Effector memory CD8-positive, alpha-beta T cell (primary cell): ENCODE results near the gene RAC2.

Source experiments
- ATAC-seq: fragments of 150-1000 bp; cut with Tn5 transposase; replicated peaks from 2 replicates; pipeline ENCODE4 v1.10.0; 2021; ENCODE audit warnings: mild to moderate bottlenecking, moderate library complexity
- DNase-seq, 3 experiments: peaks; one replicate each; pipeline ENCODE4 v3.0.0; 2021
- H3K27ac Mint-ChIP-seq, 2 donors: one replicate each; pipeline ENCODE4 v1.8.0; 2022; ENCODE audit warnings: mild to moderate bottlenecking in 2 of 2, mixed read lengths in 2 of 2, moderate library complexity in 2 of 2
- H3K27me3 Mint-ChIP-seq, 2 donors: one replicate each; pipeline ENCODE4 v1.8.0; 2022; ENCODE audit warnings: mixed read lengths in 2 of 2
- H3K36me3 Mint-ChIP-seq: one replicate; pipeline ENCODE4 v1.8.0; 2022; ENCODE audit warnings: mild to moderate bottlenecking, moderate library complexity, mixed read lengths; ENCODE audit not compliant: insufficient read depth
- H3K4me1 Mint-ChIP-seq, 2 donors: one replicate each; pipeline ENCODE4 v1.8.0; 2022; ENCODE audit warnings: low read depth in 2 of 2, mixed read lengths in 2 of 2
- H3K4me3 Mint-ChIP-seq, 2 donors: one replicate each; pipeline ENCODE4 v1.8.0; 2022; ENCODE audit warnings: mild to moderate bottlenecking in 2 of 2, mixed read lengths in 2 of 2, moderate library complexity in 2 of 2
- H3K9me3 Mint-ChIP-seq, 2 donors: one replicate each; pipeline ENCODE4 v1.8.0; 2022; ENCODE audit warnings: mixed read lengths in 2 of 2

RAC2 gene

GRCh38 chr22:37211866-37212173 lies 32.2 kb downstream of the RAC2 start:
- Mint-ChIP-seq H3K36me3 (no peaks in the 10 kb centered on the region), H3K9me3 (no peaks in the 10 kb centered on the region), H3K4me1 (peaks cover 0 to 6% of the 10 kb centered on the region in 2 donors), H3K27ac (peak overlapping the region in 1 of 2 donors; percentile 24), H3K4me3 (no peak overlapping the region), H3K27me3 (no peaks in the 10 kb centered on the region)
- DNase-seq = no peak
- no peak for ATAC-seq

GRCh38 chr22:37211075-37211865 lies 32.8 kb downstream of the RAC2 start:
- no peak overlapping the region for H3K4me3 Mint-ChIP-seq

GRCh38 chr22:37210041-37210803 lies 33.8 kb downstream of the RAC2 start:
- H3K27me3 Mint-ChIP-seq = no peaks in the 10 kb centered on the region
- no peak for ATAC-seq
- H3K27ac Mint-ChIP-seq = no peak overlapping the region
- H3K9me3 Mint-ChIP-seq = no peaks in the 10 kb centered on the region
- no peak for DNase-seq
- peaks cover 0 to 6% of the 10 kb centered on the region in 2 donors for H3K4me1 Mint-ChIP-seq
- no peak overlapping the region for H3K4me3 Mint-ChIP-seq
- H3K36me3 Mint-ChIP-seq = no peaks in the 10 kb centered on the region

More at GRCh38 chr22:37211075-37211865, 32.8 kb downstream of the RAC2 start:
- Mint-ChIP-seq H3K27ac (no peak overlapping the region), H3K36me3 (no peaks in the 10 kb centered on the region), H3K4me1 (peaks cover 0 to 6% of the 10 kb centered on the region in 2 donors), H3K27me3 (no peaks in the 10 kb centered on the region), H3K9me3 (no peaks in the 10 kb centered on the region)
- no peak for DNase-seq
- ATAC-seq = no peak

- H3K4me1 Mint-ChIP-seq = peaks cover 0 to 6% of the 10 kb centered on the region in 2 donors
- H3K36me3 Mint-ChIP-seq = no peaks in the 10 kb centered on the region
Observed at GRCh38 chr22:37209140-37209845, 34.8 kb downstream of the RAC2 start.

GRCh38 chr22:37208401-37209139 lies 35.5 kb downstream of the RAC2 start:
- peak overlapping the region in 1 of 2 donors; percentile 35 for H3K27ac Mint-ChIP-seq
- no peaks in the 10 kb centered on the region for H3K27me3 Mint-ChIP-seq
- no peaks in the 10 kb centered on the region for H3K36me3 Mint-ChIP-seq
- ATAC-seq (no peak), DNase-seq (no peak)
- H3K4me1 Mint-ChIP-seq = peaks cover 4 to 6% of the 10 kb centered on the region in 2 donors
- H3K9me3 Mint-ChIP-seq = no peaks in the 10 kb centered on the region
- no peak overlapping the region for H3K4me3 Mint-ChIP-seq

More at GRCh38 chr22:37209140-37209845, 34.8 kb downstream of the RAC2 start:
- Mint-ChIP-seq H3K9me3 (no peaks in the 10 kb centered on the region), H3K27me3 (no peaks in the 10 kb centered on the region), H3K27ac (no peak overlapping the region), H3K4me3 (no peak overlapping the region)
- DNase-seq (no peak), ATAC-seq (no peak)

- Mint-ChIP-seq H3K27me3 (no peaks in the 10 kb centered on the region), H3K36me3 (no peaks in the 10 kb centered on the region), H3K27ac (no peak overlapping the region), H3K4me3 (no peak overlapping the region), H3K4me1 (peaks cover 4 to 6% of the 10 kb centered on the region in 2 donors), H3K9me3 (no peaks in the 10 kb centered on the region)
- ATAC-seq = no peak
- no peak for DNase-seq
Observed at GRCh38 chr22:37207981-37208380, 36.1 kb downstream of the RAC2 start.

- peaks cover 4% of the 10 kb centered on the region in 2 donors for H3K4me1 Mint-ChIP-seq
- DNase-seq = no peak
- H3K36me3 Mint-ChIP-seq = no peaks in the 10 kb centered on the region
- no peak for ATAC-seq
- no peaks in the 10 kb centered on the region for H3K27me3 Mint-ChIP-seq
- no peak overlapping the region for H3K4me3 Mint-ChIP-seq
- H3K9me3 Mint-ChIP-seq = no peaks in the 10 kb centered on the region
- no peak overlapping the region for H3K27ac Mint-ChIP-seq
Observed at GRCh38 chr22:37206841-37207821, 36.9 kb downstream of the RAC2 start.

- Mint-ChIP-seq H3K27me3 (no peaks in the 10 kb centered on the region), H3K36me3 (peaks cover 3% of the 10 kb centered on the region), H3K4me3 (no peak overlapping the region), H3K9me3 (no peaks in the 10 kb centered on the region), H3K27ac (no peak overlapping the region), H3K4me1 (peaks cover 3 to 4% of the 10 kb centered on the region in 2 donors)
- no peak for DNase-seq
- ATAC-seq = no peak
Observed at GRCh38 chr22:37206118-37206840, 37.8 kb downstream of the RAC2 start.

- no peaks in the 10 kb centered on the region for H3K9me3 Mint-ChIP-seq
- H3K4me1 Mint-ChIP-seq = peaks cover 1 to 4% of the 10 kb centered on the region in 2 donors
- no peaks in the 10 kb centered on the region for H3K27me3 Mint-ChIP-seq
Observed at GRCh38 chr22:37205046-37205445, 39.0 kb downstream of the RAC2 start.

GRCh38 chr22:37204045-37204655 lies 39.9 kb downstream of the RAC2 start:
- H3K27ac Mint-ChIP-seq = no peak overlapping the region
- H3K27me3 Mint-ChIP-seq = no peaks in the 10 kb centered on the region
- no peaks in the 10 kb centered on the region for H3K9me3 Mint-ChIP-seq
- ATAC-seq (no peak), DNase-seq (no peak)
- no peak overlapping the region for H3K4me3 Mint-ChIP-seq
- peaks cover 1 to 4% of the 10 kb centered on the region in 2 donors for H3K4me1 Mint-ChIP-seq
- peaks cover 3% of the 10 kb centered on the region for H3K36me3 Mint-ChIP-seq

More at GRCh38 chr22:37205046-37205445, 39.0 kb downstream of the RAC2 start:
- H3K27ac Mint-ChIP-seq = no peak overlapping the region
- H3K36me3 Mint-ChIP-seq = peaks cover 3% of the 10 kb centered on the region
- no peak overlapping the region for H3K4me3 Mint-ChIP-seq
- no peak for DNase-seq
- ATAC-seq = no peak

- DNase-seq (no peak), ATAC-seq (no peak)
- Mint-ChIP-seq H3K4me1 (peaks cover 0 to 4% of the 10 kb centered on the region in 2 donors), H3K36me3 (peaks cover 3% of the 10 kb centered on the region), H3K9me3 (no peaks in the 10 kb centered on the region), H3K4me3 (no peak overlapping the region), H3K27ac (no peak overlapping the region), H3K27me3 (no peaks in the 10 kb centered on the region)
Observed at GRCh38 chr22:37203354-37204044, 40.6 kb downstream of the RAC2 start.
